GM21786 (cell line): Measurements from ENCODE around the gene PHETA2.
"Not testable (repeated sequence)": the region's sequence is repeated elsewhere in the genome, so short reads cannot be mapped to it uniquely, and the experiment has no call there.

Experiments used
- ATAC-seq: cut with Tn5 transposase; IDR thresholded peaks from one replicate; pipeline ENCODE4 v1.9.1; 2021; ENCODE audit not compliant: unreplicated experiment

Gene PHETA2

DNA sequence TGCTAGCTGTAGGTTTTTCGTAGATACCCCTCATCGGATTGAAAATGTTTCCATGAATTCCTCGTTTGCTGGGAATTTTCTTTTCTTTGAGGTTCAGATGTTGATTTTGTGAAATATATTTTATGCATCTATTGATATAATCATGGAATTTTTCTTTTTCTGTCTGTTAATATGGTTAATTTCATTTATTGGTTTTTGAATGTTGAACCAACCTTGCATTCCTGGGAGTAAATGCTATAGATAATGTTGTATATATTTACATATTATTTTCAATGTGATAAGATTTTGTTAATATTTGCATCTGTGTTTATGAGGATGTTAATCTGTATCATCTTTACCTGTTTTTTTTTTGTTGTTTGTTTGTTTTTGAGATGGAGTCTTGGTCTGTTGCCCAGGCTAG lies 27.2 kb downstream of the PHETA2 start:
- ATAC-seq: no peak

GRCh38 chr22:42104332-42104860 lies 30.3 kb downstream of the PHETA2 start:
- ATAC-seq: not testable (repeated sequence)

- no peak for ATAC-seq
Observed at GRCh38 chr22:42108848-42109247, 34.8 kb downstream of the PHETA2 start.

GRCh38 chr22:42111798-42112197 lies 37.8 kb downstream of the PHETA2 start:
- no peak for ATAC-seq

- not testable (repeated sequence) for ATAC-seq
Observed at GRCh38 chr22:42112793-42113192, 38.7 kb downstream of the PHETA2 start.

DNA sequence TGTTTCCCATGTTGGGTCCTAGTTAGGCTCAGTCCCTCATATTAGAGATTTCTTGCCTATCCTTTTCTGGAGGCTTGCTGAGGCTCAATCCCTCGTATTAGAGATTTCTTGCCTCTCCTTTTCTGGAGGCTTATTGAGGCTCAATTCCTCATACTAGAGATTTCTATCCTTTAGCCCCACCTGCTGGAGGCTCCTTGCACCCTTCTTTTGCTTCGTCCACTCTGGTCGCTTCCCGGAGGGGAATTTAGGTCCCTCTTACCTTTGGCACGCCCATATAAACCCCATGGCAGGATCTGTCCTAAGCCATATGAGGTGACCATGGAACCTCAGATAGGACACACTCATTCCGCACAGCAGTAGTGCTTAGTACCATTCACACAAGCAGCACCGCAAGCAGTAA lies 40.7 kb downstream of the PHETA2 start:
- no peak for ATAC-seq

DNA sequence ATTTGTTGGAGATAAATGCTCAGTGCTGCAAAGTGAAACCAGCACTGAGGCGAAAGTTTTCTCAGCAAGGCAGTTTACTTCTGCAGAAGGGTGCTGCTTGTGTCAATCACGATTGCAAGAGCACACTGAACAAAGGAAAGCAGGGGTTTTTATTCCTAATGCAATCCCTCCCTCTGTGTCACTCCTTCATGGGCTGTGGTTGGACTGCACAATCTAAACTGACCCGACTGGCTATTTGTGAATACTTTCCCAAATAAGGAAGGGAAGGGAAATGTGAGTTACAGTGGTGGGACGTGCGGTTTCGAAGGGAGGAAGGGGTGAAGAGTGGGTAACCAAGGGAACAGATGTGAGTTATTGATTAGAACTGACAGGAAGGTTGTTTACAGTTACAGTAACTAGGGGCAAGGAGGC lies 41.4 kb downstream of the PHETA2 start:
- not testable (repeated sequence) for ATAC-seq

GRCh38 chr22:42116848-42117424 lies 42.9 kb downstream of the PHETA2 start:
- no peak for ATAC-seq

GRCh38 chr22:42120231-42121021 lies 46.4 kb downstream of the PHETA2 start:
- not testable (repeated sequence) for ATAC-seq

DNA sequence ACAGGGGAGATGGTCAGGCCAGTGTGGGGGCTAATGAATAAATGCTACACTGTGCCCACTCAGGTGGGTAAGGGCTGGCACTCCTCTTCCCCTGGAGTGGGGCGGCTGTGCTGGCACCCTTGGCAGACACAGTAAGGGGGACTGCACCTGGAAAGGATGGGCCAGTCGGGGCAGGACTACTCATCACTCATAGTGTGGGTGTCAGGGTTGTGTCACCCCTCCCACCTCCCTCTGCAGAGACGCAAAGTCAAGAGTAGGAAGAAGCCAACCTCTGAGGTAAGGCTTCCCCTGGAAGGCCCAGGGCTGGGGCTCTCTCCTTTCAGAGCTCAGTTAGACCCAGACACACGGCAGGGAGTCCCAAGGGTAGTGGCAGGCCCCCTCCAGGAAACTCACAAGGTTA lies 49.5 kb downstream of the PHETA2 start:
- not testable (repeated sequence) for ATAC-seq

GRCh38 chr22:42127606-42128005 lies 53.6 kb downstream of the PHETA2 start:
- ATAC-seq: no peak

GRCh38 chr22:42128007-42128406 lies 54.0 kb downstream of the PHETA2 start:
- ATAC-seq: not testable (repeated sequence)
